Activated CD8-positive, alpha-beta memory T cell treated with anti-CD3 and anti-CD28 coated beads for 36 hours (primary cell): ENCODE measurements around the gene ADPRH. TPM values are rescaled to one million over a fixed set of nuclear protein-coding genes. Genes with fewer than 3 reads are reported as not detected.
"Not testable (repeated sequence)": the region's sequence is repeated elsewhere in the genome, so short reads cannot be mapped to it uniquely, and the experiment has no call there.

Source experiments
- CTCF ChIA-PET: fragments of 350-600 bp; sonication (Branson Sonifier 250); formaldehyde crosslinking; loops from one replicate; lab custom pipeline; 2021; ENCODE audit warnings: antibody characterized with exemption; lab: Charles Lee
- POLR2A ChIA-PET: fragments of 350-600 bp; sonication (Branson Sonifier 250); formaldehyde crosslinking; loops from one replicate; lab custom pipeline; 2021; ENCODE audit warnings: antibody characterized with exemption; lab: Charles Lee
- total RNA-seq, 2 experiments: library from RNA; stranded (reverse); gene quantifications; one replicate each; pipeline ENCODE4 v1.2.3, GENCODE V29; 2021

ADPRH gene
- total RNA-seq, 2 experiments from 2014 or later = 7.7 to 8.5 TPM

GRCh38 chr3:119589102-119589773 is 9.9 kb downstream of the ADPRH start:
- ChIA-PET CTCF (no interaction called here), POLR2A (no interaction called here)

GRCh38 chr3:119590706-119591105 is 11.4 kb downstream of the ADPRH start:
- ChIA-PET POLR2A (no interaction called here), CTCF (no interaction called here)

- CTCF ChIA-PET = interaction anchor here (1.0 kb wide), 1 partner anchor 8 kb away, joined by 3 read pairs; no protein-coding TSS in a partner anchor
Measured at GRCh38 chr3:119592861-119593260, 13.6 kb downstream of the ADPRH start.

GRCh38 chr3:119594066-119594465 is 14.8 kb downstream of the ADPRH start:
- POLR2A ChIA-PET = no interaction called here
- CTCF ChIA-PET = no interaction called here

More at GRCh38 chr3:119592861-119593260, 13.6 kb downstream of the ADPRH start:
- POLR2A ChIA-PET = no interaction called here

- CTCF ChIA-PET = interaction anchor here (0.6 kb wide), 1 partner anchor 43 kb away, joined by 3 read pairs; no protein-coding TSS in a partner anchor
- POLR2A ChIA-PET = not testable (repeated sequence)
Measured at GRCh38 chr3:119594929-119595328, 15.6 kb downstream of the ADPRH start.

GRCh38 chr3:119595639-119596334 is 16.5 kb downstream of the ADPRH start:
- CTCF ChIA-PET = no interaction called here
- POLR2A ChIA-PET = no interaction called here

- ChIA-PET POLR2A (no interaction called here), CTCF (no interaction called here)
Measured at GRCh38 chr3:119596398-119596797, 17.1 kb downstream of the ADPRH start.

GRCh38 chr3:119597548-119598288 is 18.4 kb downstream of the ADPRH start, which contains the start of gene PLA1A:
Gene PLA1A (plus strand): TSS chr3:119597885. CDS start chr3:119597914, 29 bp downstream.
- CTCF ChIA-PET = interaction anchor here (0.5 kb wide), 1 partner anchor 315 kb away, joined by 3 read pairs; no protein-coding TSS in a partner anchor
- POLR2A ChIA-PET = no interaction called here

- CTCF ChIA-PET = no interaction called here
- POLR2A ChIA-PET = no interaction called here
Measured at GRCh38 chr3:119598410-119599098, 19.3 kb downstream of the ADPRH start.

- CTCF ChIA-PET = no interaction called here
- POLR2A ChIA-PET = no interaction called here
Measured at GRCh38 chr3:119599558-119600174, 20.4 kb downstream of the ADPRH start.

- POLR2A ChIA-PET = no interaction called here
- CTCF ChIA-PET = interaction anchor here (0.7 to 1.2 kb wide), 3 partner anchors 8 to 13 kb away, joined by 3 to 4 read pairs (median 3); no protein-coding TSS in a partner anchor
Measured at GRCh38 chr3:119600732-119601131, 21.4 kb downstream of the ADPRH start.

- POLR2A ChIA-PET = no interaction called here
- CTCF ChIA-PET = interaction anchor here (0.9 to 1.2 kb wide), 2 partner anchors 9 to 11 kb away, joined by 3 read pairs; no protein-coding TSS in a partner anchor
Measured at GRCh38 chr3:119601154-119601553, 21.9 kb downstream of the ADPRH start.

- CTCF ChIA-PET = no interaction called here
- POLR2A ChIA-PET = no interaction called here
Measured at GRCh38 chr3:119602676-119603075, 23.4 kb downstream of the ADPRH start.

- ChIA-PET CTCF (no interaction called here), POLR2A (no interaction called here)
Measured at GRCh38 chr3:119604878-119605277, 25.6 kb downstream of the ADPRH start.

- ChIA-PET CTCF (no interaction called here), POLR2A (no interaction called here)
Measured at GRCh38 chr3:119608405-119609000, 29.2 kb downstream of the ADPRH start.

- ChIA-PET POLR2A (no interaction called here), CTCF (no interaction called here)
Measured at GRCh38 chr3:119609301-119609700, 30.0 kb downstream of the ADPRH start.

- POLR2A ChIA-PET = no interaction called here
- CTCF ChIA-PET = interaction anchor here (0.9 kb wide), 1 partner anchor 10 kb away, joined by 3 read pairs; no protein-coding TSS in a partner anchor
Measured at GRCh38 chr3:119611664-119612063, 32.4 kb downstream of the ADPRH start.

- ChIA-PET CTCF (no interaction called here), POLR2A (no interaction called here)
Measured at GRCh38 chr3:119613201-119613600, 33.9 kb downstream of the ADPRH start.
